Small intestine (tissue), 7 donors: Measurements from ENCODE around the gene TBC1D24. TPM values are rescaled to one million over a fixed set of nuclear protein-coding genes. Genes with fewer than 3 reads are reported as not detected.

ENCODE experiments used
- DNase-seq, 2 donors: peaks; one replicate each; pipeline versions ENCODE4 v3.0.0 to v3.0.0-alpha.2; 2013
- FAIRE-seq: peaks from 2 replicates; lab custom pipeline; 2012; peaks lifted over from hg19 to GRCh38; lab: Jason Lieb, UNC
- H3K27ac ChIP-seq, 3 donors: one replicate each; pipeline ENCODE4 v1.5.1; 2013; ENCODE audit warnings: low read length in 2 of 3, mild to moderate bottlenecking in 2 of 3, control low read depth in 1 of 3, inconsistent platforms in 1 of 3, low read depth in 1 of 3, moderate library complexity in 1 of 3
- H3K27me3 ChIP-seq, 3 donors: one replicate each; pipeline ENCODE4 v1.6.1; 2013; ENCODE audit warnings: low read length in 3 of 3, inconsistent platforms in 1 of 3; ENCODE audit not compliant: control insufficient read depth in 3 of 3, insufficient read depth in 3 of 3
- H3K36me3 ChIP-seq, 3 donors: one replicate each; pipeline ENCODE4 v1.6.1; 2013; ENCODE audit warnings: low read length in 3 of 3, inconsistent platforms in 1 of 3, low read depth in 1 of 3, mild to moderate bottlenecking in 1 of 3, moderate library complexity in 1 of 3; ENCODE audit not compliant: control insufficient read depth in 3 of 3, insufficient read depth in 2 of 3
- H3K4me1 ChIP-seq, 3 donors: one replicate each; pipeline ENCODE4 v1.6.1; 2013; ENCODE audit warnings: low read length in 2 of 3, inconsistent platforms in 1 of 3, low read depth in 1 of 3, mild to moderate bottlenecking in 1 of 3, moderate library complexity in 1 of 3; ENCODE audit not compliant: control insufficient read depth in 3 of 3, insufficient read depth in 2 of 3
- H3K4me3 ChIP-seq, 3 donors: one replicate each; pipeline ENCODE4 v1.5.1; 2013; ENCODE audit warnings: low read length in 3 of 3, control low read depth in 1 of 3, inconsistent platforms in 1 of 3, low read depth in 1 of 3, mild to moderate bottlenecking in 1 of 3, moderate library complexity in 1 of 3
- H3K9me3 ChIP-seq, 2 donors: one replicate each; pipeline ENCODE4 v1.6.1; 2013; ENCODE audit warnings: low read depth in 1 of 2, low read length in 1 of 2; ENCODE audit not compliant: control insufficient read depth in 2 of 2, insufficient read depth in 1 of 2
- WGBS, 3 donors: extraction: QIAGEN DNeasy Blood & Tissue Kit; methylation state at CpG; one replicate each; pipeline ENCODE4 v1.1.7; 2013; 5-methylcytosine and 5-hydroxymethylcytosine counted together
- polyA plus RNA-seq, 4 donors: library from polyadenylated mRNA; stranded (reverse) in 3 of 4; unstranded in 1 of 4; fragments of 200-250 nt in 3 of 4; fragments of 120-200 nt in 1 of 4; gene quantifications; one replicate each; pipeline versions ENCODE4 v1.2.1 to v1.2.3, GENCODE V29; 2013
- donor health status: healthy with polysubstance abuse.
- donor health status: control.
- donor health status: control.
- donor health status: Bipolar disorder and iron deficiency.
- donor health status: healthy.

The TBC1D24 gene
- polyA plus RNA-seq, 4 donors: 0.81 to 12.6 (median 3.2) TPM

DNA sequence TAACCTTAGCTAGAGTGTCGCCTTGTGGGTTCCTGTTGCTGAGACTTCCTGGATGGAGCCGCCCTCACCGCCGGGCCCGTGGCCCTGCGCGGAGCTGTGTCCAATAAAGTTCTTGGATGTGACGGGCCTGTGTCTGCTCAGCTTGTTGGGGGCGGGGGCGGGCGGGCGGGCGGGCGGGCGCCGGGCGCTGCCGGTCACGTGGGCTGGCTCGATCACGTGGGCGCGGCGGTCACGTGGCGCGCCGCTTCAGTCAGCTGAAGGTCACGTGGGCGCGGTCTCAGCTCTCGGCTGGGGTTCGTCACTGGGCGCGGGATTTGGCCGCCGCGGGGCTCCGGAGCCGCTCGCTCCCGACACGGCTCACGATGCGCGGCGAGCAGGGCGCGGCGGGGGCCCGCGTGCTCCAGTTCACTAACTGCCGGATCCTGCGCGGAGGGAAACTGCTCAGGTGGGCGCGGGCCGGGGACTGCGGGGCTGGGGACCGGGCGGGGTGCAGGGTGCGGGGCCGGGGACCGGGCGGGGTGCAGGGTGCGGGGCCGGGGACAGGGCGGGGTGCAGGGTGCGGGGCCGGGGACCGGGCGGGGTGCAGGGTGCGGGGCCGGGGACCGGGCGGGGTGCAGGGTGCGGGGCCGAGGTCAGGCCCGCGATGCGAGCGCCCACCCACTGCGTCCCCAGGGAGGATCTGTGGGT lies 45.3 kb downstream of the TBC1D24 start, which contains the start of gene AMDHD2:
Gene AMDHD2 (plus strand): TSS at position 275 of the 687 bp plus-strand sequence. CDS start 88 bp downstream, at position 363.
- FAIRE-seq (no peak), DNase-seq (peak; percentile 82 to 96)
- no peaks in the 10 kb centered on the region for H3K9me3 ChIP-seq
- H3K4me3 ChIP-seq: peak within 1 kb of the TSS; percentile 59 to 78 (median 66)
- H3K27me3 ChIP-seq: no peaks in the 10 kb centered on the region
- peaks cover 3 to 78% (median 15%) of the 10 kb centered on the region in 3 donors for H3K4me1 ChIP-seq
- peak within 1 kb of the TSS; percentile 35 to 89 (median 85) for H3K27ac ChIP-seq
- H3K36me3 ChIP-seq: peaks cover 0 to 82% (median 0%) of the 10 kb centered on the region in 3 donors
- WGBS, 3 donors: 0 to 1% (median 1%) methylated on average over 71 to 83 of the region's 83 CpGs

DNA sequence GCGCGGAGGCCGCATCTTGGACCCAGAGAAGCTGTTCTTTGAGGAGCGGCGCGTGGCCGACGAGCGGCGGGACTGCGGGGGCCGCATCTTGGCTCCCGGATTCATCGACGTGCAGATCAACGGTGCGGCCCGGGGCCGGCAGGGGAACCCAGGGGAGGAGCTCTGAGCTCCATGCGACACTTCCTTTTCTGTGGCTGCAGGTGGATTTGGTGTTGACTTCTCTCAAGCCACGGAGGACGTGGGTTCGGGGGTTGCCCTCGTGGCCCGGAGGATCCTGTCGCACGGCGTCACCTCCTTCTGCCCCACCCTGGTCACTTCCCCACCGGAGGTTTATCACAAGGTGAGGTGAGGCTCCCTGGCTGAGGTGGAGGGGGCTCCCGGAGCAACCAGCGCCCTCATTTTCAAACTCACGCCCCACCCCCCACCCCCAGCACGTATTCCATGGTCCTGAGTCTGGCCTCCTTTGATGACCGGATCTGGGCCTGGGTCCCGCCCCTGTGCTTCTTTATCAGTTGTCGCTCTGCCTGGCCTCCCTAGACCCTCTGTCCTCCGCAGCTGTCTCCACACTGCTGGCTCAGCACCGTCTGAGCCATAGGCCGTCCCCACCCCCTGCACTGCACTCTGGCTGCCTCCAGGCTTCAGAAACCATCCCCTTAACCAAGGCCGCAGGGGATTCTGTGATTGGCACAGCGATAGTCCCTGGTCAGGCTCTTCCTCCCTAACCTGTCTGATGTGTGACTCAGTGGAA lies 46.0 kb downstream of the TBC1D24 start:
- Histone ChIP-seq H3K36me3 (peaks cover 0 to 82% (median 0%) of the 10 kb centered on the region in 3 donors), H3K4me3 (peak overlapping the region; percentile 59 to 78 (median 66)), H3K27ac (peak overlapping the region; percentile 24 to 89 (median 60)), H3K9me3 (no peaks in the 10 kb centered on the region), H3K4me1 (peaks cover 3 to 79% (median 15%) of the 10 kb centered on the region in 3 donors), H3K27me3 (no peaks in the 10 kb centered on the region)
- DNase-seq (peak; percentile 31 to 75), FAIRE-seq (no peak)
- 12 to 15% (median 15%) methylated on average over 37 to 41 of the region's 41 CpGs for WGBS, 3 donors

DNA sequence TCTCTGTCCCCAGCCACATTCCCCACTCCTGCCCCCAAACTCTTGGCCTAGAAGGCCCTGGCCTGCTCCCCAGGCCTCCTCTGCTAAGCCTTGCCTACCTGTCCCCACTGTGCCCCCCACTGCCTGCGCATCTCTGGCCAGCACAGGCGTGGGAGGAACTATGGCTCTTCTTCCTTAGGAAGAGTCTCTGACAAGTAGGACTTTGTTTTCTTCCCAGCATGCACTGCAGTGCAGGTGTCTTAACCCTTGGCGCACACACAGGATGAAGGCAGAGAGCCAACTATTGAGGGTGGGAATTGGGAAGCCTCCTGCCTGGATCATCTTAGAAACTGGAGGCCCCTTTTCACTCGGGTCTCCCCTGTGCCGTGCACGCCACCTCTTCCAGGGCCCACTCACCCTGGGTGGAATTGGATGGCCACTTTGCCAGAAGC lies 48.9 kb downstream of the TBC1D24 start:
- Histone ChIP-seq H3K27me3 (no peaks in the 10 kb centered on the region), H3K4me1 (peaks cover 0 to 72% (median 7%) of the 10 kb centered on the region in 3 donors), H3K9me3 (no peaks in the 10 kb centered on the region), H3K27ac (peak overlapping the region; percentile 65 to 85 (median 74)), H3K36me3 (peaks cover 0 to 82% (median 2%) of the 10 kb centered on the region in 3 donors), H3K4me3 (peak overlapping the region in 2 of 3 donors; percentile 0 to 21)
- WGBS, 3 donors: 26 to 68% (median 45%) methylated on average over 6 of the region's 6 CpGs
- DNase-seq: peak; percentile 80 to 82
- FAIRE-seq: no peak

DNA sequence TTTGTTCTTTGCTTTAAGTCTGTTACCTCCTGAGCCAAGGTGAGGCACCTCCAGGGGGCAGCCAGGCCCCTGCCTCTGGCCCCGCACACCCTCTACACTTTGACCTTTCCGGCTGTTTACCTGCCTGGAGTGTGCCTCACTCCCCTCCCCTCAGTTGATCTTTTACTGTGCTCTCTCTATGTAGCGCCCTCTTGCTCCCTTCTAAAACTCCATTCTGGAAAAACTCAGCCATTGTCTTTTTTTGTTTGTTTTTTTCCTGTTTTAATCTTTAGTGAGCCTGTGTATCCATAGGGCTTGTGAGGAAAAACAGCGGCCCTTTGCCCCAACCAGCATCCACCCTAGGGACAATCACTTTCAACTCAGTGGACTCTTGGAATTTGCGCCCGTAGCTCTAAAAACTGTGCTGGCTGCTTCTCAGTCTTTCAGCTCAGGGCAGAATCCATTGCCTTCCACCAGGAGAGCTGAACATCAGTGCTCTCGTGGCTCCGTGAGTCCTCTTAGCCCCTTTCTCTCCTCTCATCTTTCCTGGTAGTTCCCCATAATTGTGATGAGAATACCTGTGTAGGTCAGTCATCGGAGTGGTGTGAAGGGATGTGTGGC lies 49.5 kb downstream of the TBC1D24 start:
- H3K4me1 ChIP-seq: peaks cover 0 to 66% (median 7%) of the 10 kb centered on the region in 3 donors
- 24 to 67% (median 46%) methylated on average over 9 of the region's 9 CpGs for WGBS, 3 donors
- no peaks in the 10 kb centered on the region for H3K9me3 ChIP-seq
- peaks cover 0 to 82% (median 5%) of the 10 kb centered on the region in 3 donors for H3K36me3 ChIP-seq
- no peaks in the 10 kb centered on the region for H3K27me3 ChIP-seq
- DNase-seq (peak; percentile 83), FAIRE-seq (no peak)
- peak overlapping the region; percentile 65 to 85 (median 74) for H3K27ac ChIP-seq
- peak overlapping the region in 1 of 3 donors; percentile 21 for H3K4me3 ChIP-seq

DNA sequence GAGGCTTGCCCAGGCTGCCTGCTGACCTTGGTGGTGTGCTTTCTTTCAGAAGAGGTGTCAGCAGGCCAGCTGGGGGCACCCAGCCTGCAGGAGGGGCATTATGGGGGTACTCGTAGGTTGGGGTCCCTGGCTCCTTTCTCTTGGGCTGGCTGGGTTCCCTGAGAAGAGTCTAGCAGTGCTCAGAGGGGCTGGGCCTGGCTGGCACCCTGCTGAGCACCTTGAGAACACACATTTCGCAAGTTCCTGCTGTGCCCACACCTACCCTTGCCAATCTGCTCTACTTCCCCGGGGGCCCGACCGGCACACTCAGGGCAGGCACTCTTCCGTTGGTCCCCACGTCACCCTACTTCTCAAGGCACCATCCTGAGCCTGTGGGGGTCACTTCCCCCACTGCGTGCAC lies 51.2 kb downstream of the TBC1D24 start:
- FAIRE-seq: no peak
- Histone ChIP-seq H3K36me3 (peaks cover 0 to 90% (median 8%) of the 10 kb centered on the region in 3 donors), H3K4me1 (peaks cover 0 to 65% (median 4%) of the 10 kb centered on the region in 3 donors), H3K4me3 (no peak overlapping the region), H3K9me3 (no peaks in the 10 kb centered on the region), H3K27ac (peak overlapping the region in 1 of 3 donors; percentile 37), H3K27me3 (no peaks in the 10 kb centered on the region)
- DNase-seq: no peak
- 82 to 91% (median 87%) methylated on average over 8 of the region's 8 CpGs for WGBS, 3 donors

DNA sequence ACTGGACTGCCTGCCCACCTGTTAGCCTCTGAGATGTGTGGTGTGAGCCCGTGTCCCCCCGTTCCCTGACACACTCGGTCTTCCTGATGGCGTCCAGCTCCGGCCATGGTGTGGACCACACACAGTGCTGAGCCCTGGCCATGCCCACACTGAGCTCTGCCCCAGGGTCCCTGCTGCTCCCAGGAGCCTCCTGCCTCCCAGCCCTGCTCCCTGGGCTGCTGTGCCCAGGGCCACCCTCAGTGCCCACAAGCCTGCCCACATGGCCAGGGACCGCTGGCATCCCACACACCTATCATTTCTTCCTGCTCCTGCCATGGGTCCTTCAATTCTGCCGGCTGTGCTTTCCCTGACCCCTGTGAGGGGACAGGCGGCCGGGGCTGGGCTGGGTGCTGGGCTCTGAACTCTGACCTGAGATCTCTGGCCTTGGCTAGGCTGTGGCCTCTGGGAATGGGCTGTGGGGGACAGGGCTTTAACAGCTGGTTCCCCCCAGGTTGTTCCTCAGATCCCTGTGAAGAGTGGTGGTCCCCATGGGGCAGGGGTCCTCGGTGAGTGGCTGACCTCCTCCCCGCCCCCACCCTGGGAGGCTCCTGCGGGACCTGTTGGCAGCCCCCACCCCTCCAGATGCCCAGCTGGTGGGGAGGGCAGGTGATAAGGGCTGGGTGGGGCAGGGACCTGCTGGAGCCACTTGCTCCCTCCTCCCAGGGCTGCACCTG lies 52.3 kb downstream of the TBC1D24 start:
- DNase-seq: no peak

DNA sequence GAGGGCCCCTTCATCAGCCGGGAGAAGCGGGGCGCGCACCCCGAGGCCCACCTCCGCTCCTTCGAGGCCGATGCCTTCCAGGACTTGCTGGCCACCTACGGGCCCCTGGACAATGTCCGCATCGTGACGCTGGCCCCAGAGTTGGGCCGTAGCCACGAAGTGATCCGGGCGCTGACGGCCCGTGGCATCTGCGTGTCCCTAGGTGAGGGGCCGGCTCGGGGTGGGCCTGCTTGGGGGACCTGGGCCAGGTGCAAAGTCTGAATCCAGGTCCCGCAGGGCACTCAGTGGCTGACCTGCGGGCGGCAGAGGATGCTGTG lies 52.8 kb downstream of the TBC1D24 start:
- Histone ChIP-seq H3K4me1 (peaks cover 0 to 61% (median 5%) of the 10 kb centered on the region in 3 donors), H3K36me3 (peaks cover 0 to 77% (median 8%) of the 10 kb centered on the region in 3 donors), H3K4me3 (no peak overlapping the region), H3K27ac (no peak overlapping the region), H3K9me3 (no peaks in the 10 kb centered on the region), H3K27me3 (no peaks in the 10 kb centered on the region)
- 82 to 94% (median 91%) methylated on average over 23 to 24 of the region's 24 CpGs for WGBS, 3 donors
- DNase-seq (no peak), FAIRE-seq (no peak)

More for the DNA sequence above, 52.3 kb downstream of the TBC1D24 start:
- Histone ChIP-seq H3K4me3 (no peak overlapping the region), H3K27ac (no peak overlapping the region), H3K4me1 (peaks cover 0 to 61% (median 5%) of the 10 kb centered on the region in 3 donors), H3K36me3 (peaks cover 0 to 82% (median 8%) of the 10 kb centered on the region in 3 donors), H3K27me3 (no peaks in the 10 kb centered on the region), H3K9me3 (no peaks in the 10 kb centered on the region)
- 77 to 87% (median 81%) methylated on average over 12 of the region's 12 CpGs for WGBS, 3 donors
- no peak for FAIRE-seq
